HepG2 (cell line): ENCODE results near the gene KRT6C. TPM values are rescaled to one million over a fixed set of nuclear protein-coding genes. Genes with fewer than 3 reads are reported as not detected.
"Not testable (repeated sequence)": the region's sequence is repeated elsewhere in the genome, so short reads cannot be mapped to it uniquely, and the experiment has no call there.

Experiments
- ATAC-seq: fragments of 200-7000 bp; cut with Tn5 transposase; 3 replicates; pipeline ENCODE4 v1.9.1; 2020; ENCODE audit warnings: mild to moderate bottlenecking, moderate library complexity
- BruUV-seq: library from RNA; stranded (reverse); fragments of 400-500 nt; replicated peaks from 2 replicates; lab custom pipeline; 2021; lab: Mats Ljungman, UMichigan
- CTCF ChIA-PET: fragments of 300-600 bp; formaldehyde crosslinking; extraction: SDS; loops from one replicate; lab custom pipeline; 2021; ENCODE audit warnings: low total read pairs, inconsistent platforms, low intra/inter-chr PET ratio; lab: Yijun Ruan, JAX
- POLR2A ChIA-PET: fragments of 350-600 bp; sonication (Branson Sonifier 250); formaldehyde crosslinking; loops from one replicate; lab custom pipeline; 2020; ENCODE audit warnings: antibody characterized with exemption, inconsistent platforms; lab: Yijun Ruan, JAX
- DNase-seq: peaks from one replicate; pipeline ENCODE4 v3.0.0-alpha.2; 2015; ENCODE audit warnings: low spot score
- FAIRE-seq: peaks from 3 replicates; lab custom pipeline; 2011; peaks lifted over from hg19 to GRCh38; lab: Jason Lieb, UNC
- H2AFZ ChIP-seq: one replicate; pipeline ENCODE4 v1.6.1; 2011; ENCODE audit warnings: low read length, inconsistent platforms
- H3K27ac ChIP-seq: fragments of 300-600 bp; 3 replicates; pipeline ENCODE4 v1.8.0; 2011; ENCODE audit warnings: mixed run types, mild to moderate bottlenecking, mixed read lengths, low read length, inconsistent platforms; ENCODE audit not compliant: insufficient read depth; ENCODE audit errors: extremely low read length
- H3K27me3 ChIP-seq, 2 experiments: fragments of 200-600 bp in 1 of 2; 2 replicates in 1 of 2; 3 replicates in 1 of 2; pipeline versions ENCODE4 v1.6.0 to v1.8.0; 2011; ENCODE audit warnings: low read length in 2 of 2, mild to moderate bottlenecking in 2 of 2, moderate library complexity in 2 of 2, inconsistent platforms in 1 of 2; ENCODE audit not compliant: insufficient read depth in 2 of 2, control insufficient read depth in 1 of 2
- H3K36me3 ChIP-seq, 2 experiments: fragments of 200-600 bp in 1 of 2; replicated peaks in 1 of 2; 2 replicates in 1 of 2; 3 replicates in 1 of 2; pipeline versions ENCODE4 v1.5.1 to v1.8.0; 2011; ENCODE audit warnings: low read length in 2 of 2, inconsistent platforms in 1 of 2; ENCODE audit not compliant: insufficient read depth in 2 of 2, control insufficient read depth in 1 of 2
- H3K4me1 ChIP-seq: 2 replicates; pipeline ENCODE4 v1.5.1; 2012; ENCODE audit warnings: low read length, inconsistent platforms; ENCODE audit not compliant: insufficient read depth
- H3K4me2 ChIP-seq: 2 replicates; pipeline ENCODE4 v1.6.0; 2011; ENCODE audit warnings: low read depth, low read length, inconsistent platforms
- H3K4me3 ChIP-seq, 3 experiments: fragments of 200-600 bp in 1 of 3; sonication (generic), shearing (Covaris generic) in 1 of 3; replicated peaks in 1 of 3; 2 replicates each; pipeline ENCODE4 v1.5.1; 2011 to 2016; ENCODE audit warnings: low read length in 3 of 3, inconsistent platforms in 2 of 3, low read depth in 2 of 3, mild to moderate bottlenecking in 2 of 3, control low read depth in 1 of 3, mixed read lengths in 1 of 3; ENCODE audit not compliant: insufficient read depth in 1 of 3
- H3K79me2 ChIP-seq: one replicate; pipeline ENCODE4 v1.6.1; 2011; ENCODE audit warnings: low read length, inconsistent platforms; ENCODE audit not compliant: insufficient read depth
- H3K9ac ChIP-seq: 2 replicates; pipeline ENCODE4 v1.6.0; 2011; ENCODE audit warnings: mild to moderate bottlenecking, low read depth, low read length, inconsistent platforms; ENCODE audit not compliant: insufficient read depth
- H3K9me3 ChIP-seq: 2 replicates; pipeline ENCODE4 v1.5.1; 2012; ENCODE audit warnings: mild to moderate bottlenecking, low read length
- H4K20me1 ChIP-seq: 2 replicates; pipeline ENCODE4 v1.6.0; 2011; ENCODE audit warnings: inconsistent platforms, mild to moderate bottlenecking, low read length, moderate library complexity; ENCODE audit not compliant: insufficient read depth
- SALL2 ChIP-seq: sonication (generic); formaldehyde crosslinking; IDR thresholded peaks from 2 replicates; pipeline ENCODE4 v1.8.1; 2023; ENCODE audit warnings: mild to moderate bottlenecking, missing genetic modification reagents, inconsistent platforms
- WGBS: methylation state at CpG from one replicate; pipeline ENCODE4 v1.1.6; 2017; ENCODE audit warnings: low lambda C conversion rate; 5-methylcytosine and 5-hydroxymethylcytosine counted together
- in situ Hi-C: cut with HindIII; loops from 2 replicates; pipeline ENCODE4 v1.10.0; 2017; ENCODE audit warnings: low pct_unique_long_range_greater_than_20kb; ENCODE audit not compliant: extremely low pct_ligation_motif_present
- intact Hi-C: fragments of 100-400 bp; cut with micrococcal nuclease; formaldehyde crosslinking; loops from one replicate; pipeline ENCODE4 v1.10.0; 2022; ENCODE audit not compliant: unreplicated experiment
- polyA plus RNA-seq, 8 experiments: library from polyadenylated mRNA; depleted of rRNA in 3 of 8; stranded (reverse) in 7 of 8; unstranded in 1 of 8; fragments of >200 nt; fragmentation: Illumina TruSeq in 4 of 8; extraction: Trizol in 4 of 8; gene quantifications; 2 replicates each; pipeline versions ENCODE4 v1.2.1 to v1.2.3, GENCODE V29; 2011 to 2016; ENCODE audit warnings: low read depth in 4 of 8, missing spikeins in 1 of 8, mixed read lengths in 1 of 8; ENCODE audit not compliant: insufficient read depth in 1 of 8
- total RNA-seq, 5 experiments: library from RNA; depleted of rRNA; stranded (reverse); fragments of >200 nt; fragmentation: Illumina TruSeq; extraction: Trizol; gene quantifications; 2 replicates each; pipeline ENCODE4 v1.2.3, GENCODE V29; 2016; ENCODE audit warnings: low read depth in 1 of 5

The KRT6C gene
- total and polyA plus RNA-seq, 2 of the 13 experiments (the other 11 are each of a cell fraction or from before 2014, with no cell fraction given): 0.03 TPM; not detected in 1

DNA sequence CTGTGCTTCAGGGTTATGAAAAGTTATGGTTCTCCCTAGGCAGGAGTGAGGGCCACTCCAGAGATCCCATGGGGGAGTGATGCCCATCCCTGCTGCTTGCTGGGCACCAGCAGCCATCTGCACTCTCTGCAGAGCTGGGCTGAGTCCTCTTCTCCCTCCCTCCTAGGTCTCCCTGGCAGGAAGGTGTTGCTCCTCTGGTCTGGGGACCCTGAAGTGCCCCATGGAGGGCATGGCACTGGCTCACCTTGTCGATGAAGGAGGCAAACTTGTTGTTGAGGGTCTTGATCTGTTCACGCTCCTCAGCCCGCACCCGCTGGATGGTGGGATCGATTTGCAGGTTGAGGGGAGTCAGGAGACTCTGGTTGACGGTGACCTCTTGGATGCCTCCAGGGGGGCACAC, 18.8 kb upstream of the KRT6C start:
- H3K9ac ChIP-seq: not testable (repeated sequence)

DNA sequence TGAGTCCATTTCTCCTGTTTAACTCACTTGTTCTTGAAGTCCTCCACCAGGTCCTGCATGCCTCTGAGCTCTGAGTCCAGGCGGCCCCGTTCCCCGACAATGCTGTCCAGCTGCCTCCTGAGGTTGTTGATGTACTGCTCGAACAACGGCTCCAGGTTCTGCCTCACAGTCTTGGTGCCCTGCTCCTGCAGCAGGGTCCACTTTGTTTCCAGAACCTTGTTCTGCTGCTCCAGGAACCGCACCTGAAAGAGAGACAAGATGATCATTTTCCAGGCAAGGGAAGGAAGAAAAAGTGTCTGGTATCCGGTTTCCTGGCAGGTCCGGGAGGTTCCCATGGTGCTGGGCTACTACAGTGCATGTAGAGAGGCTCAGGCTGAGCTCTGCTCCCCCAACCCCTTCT, 17.9 kb upstream of the KRT6C start:
- POLR2A ChIA-PET, in situ Hi-C loops, BruUV-seq: not testable (repeated sequence)

More for the DNA sequence above, 18.8 kb upstream of the KRT6C start:
- DNase-seq, H3K36me3 ChIP-seq, FAIRE-seq, BruUV-seq, H3K4me2 ChIP-seq, ATAC-seq, CTCF ChIA-PET, H2AFZ ChIP-seq, POLR2A ChIA-PET, H3K9me3 ChIP-seq, H3K27ac ChIP-seq, H3K4me1 ChIP-seq, H3K4me3 ChIP-seq, in situ Hi-C loops, H3K79me2 ChIP-seq, H4K20me1 ChIP-seq, intact Hi-C loops: not testable (repeated sequence)
- peaks cover 0 to 17% of the 10 kb centered on the region in 2 experiments; a peak in 2 of 5 replicates for H3K27me3 ChIP-seq
- no CpG with 5 or more reads among the region's 6 CpGs for WGBS

DNA sequence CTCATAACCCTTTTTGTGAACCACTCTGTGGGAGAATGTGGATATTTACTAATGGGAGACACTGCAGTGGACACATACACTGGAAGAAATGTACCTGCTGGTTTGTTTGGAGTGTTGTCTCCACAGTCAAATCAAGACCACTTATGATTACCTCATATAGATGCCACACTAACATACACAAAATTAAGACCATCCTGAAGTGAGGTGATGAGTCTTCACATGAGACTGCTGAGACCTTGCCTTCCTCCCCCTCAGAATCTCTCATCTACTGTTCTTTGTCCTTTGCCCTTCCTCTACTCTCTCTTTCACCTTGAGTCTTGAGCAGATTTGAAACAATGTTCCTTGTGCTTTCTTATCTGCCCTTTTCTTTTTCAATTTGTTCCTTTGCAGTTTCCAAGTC, 15.1 kb upstream of the KRT6C start:
- H3K27ac ChIP-seq: no peak overlapping the region
- no peaks in the 10 kb centered on the region for H3K9me3 ChIP-seq
- in situ Hi-C loops (no loop called here), intact Hi-C loops (no loop called here)
- no peak overlapping the region for H3K4me3 ChIP-seq
- no TSS peak for BruUV-seq
- H3K4me2 ChIP-seq: no peak overlapping the region
- no peaks in the 10 kb centered on the region for H3K36me3 ChIP-seq
- no peak for ATAC-seq
- H4K20me1 ChIP-seq: no peaks in the 10 kb centered on the region
- no peak overlapping the region for H2AFZ ChIP-seq
- no peak overlapping the region for H3K9ac ChIP-seq
- ChIA-PET CTCF (no interaction called here), POLR2A (no interaction called here)
- no peak for TF ChIP-seq SALL2 (CRISPR knock-in tag)
- H3K79me2 ChIP-seq: no peaks in the 10 kb centered on the region
- peaks cover 0 to 17% of the 10 kb centered on the region in 2 experiments; a peak in 2 of 5 replicates for H3K27me3 ChIP-seq
- no peak for DNase-seq
- FAIRE-seq: no peak
- H3K4me1 ChIP-seq: no peaks in the 10 kb centered on the region

More for the DNA sequence above, 17.9 kb upstream of the KRT6C start:
- H3K79me2 ChIP-seq, H3K4me2 ChIP-seq, H4K20me1 ChIP-seq, FAIRE-seq, H3K9me3 ChIP-seq, H3K4me1 ChIP-seq, DNase-seq, ATAC-seq, H3K4me3 ChIP-seq, H3K27ac ChIP-seq, H3K36me3 ChIP-seq, H3K9ac ChIP-seq, intact Hi-C loops, CTCF ChIA-PET, H2AFZ ChIP-seq: not testable (repeated sequence)
- peaks cover 0 to 17% of the 10 kb centered on the region in 2 experiments; a peak in 2 of 5 replicates for H3K27me3 ChIP-seq
- WGBS: 14% methylated on average over 7 of the region's 8 CpGs

- H3K9me3 ChIP-seq, H3K4me1 ChIP-seq, FAIRE-seq, H3K4me2 ChIP-seq, BruUV-seq, in situ Hi-C loops, H3K79me2 ChIP-seq, H3K4me3 ChIP-seq, POLR2A ChIA-PET, H4K20me1 ChIP-seq, H3K36me3 ChIP-seq, H2AFZ ChIP-seq, H3K27ac ChIP-seq, CTCF ChIA-PET, DNase-seq, intact Hi-C loops, ATAC-seq, H3K9ac ChIP-seq: not testable (repeated sequence)
- H3K27me3 ChIP-seq: peaks cover 0 to 11% of the 10 kb centered on the region in 2 experiments; a peak in 2 of 5 replicates
- WGBS: 18% methylated on average over 4 of the region's 15 CpGs
These were observed 14.3 kb upstream of the KRT6C start for GRCh38 chr12:52487744-52488443.
